WTC11 (cell line): ENCODE measurements around the gene STT3B. TPM values are rescaled to one million over a fixed set of nuclear protein-coding genes. Genes with fewer than 3 reads are reported as not detected.

ENCODE experiments used
- AR ChIP-seq: fragments of 250-450 bp; sonication (Bioruptor Pico); IDR thresholded peaks from 2 replicates; pipeline ENCODE4 v1.9.0; 2021; ENCODE audit warnings: mild to moderate bottlenecking
- E2F4 ChIP-seq: sonication (generic); formaldehyde crosslinking; IDR thresholded peaks from 2 replicates; pipeline ENCODE4 v1.8.1; 2022; ENCODE audit warnings: low read depth, mild to moderate bottlenecking, moderate library complexity, missing genetic modification reagents, borderline replicate concordance
- FOXP4 ChIP-seq: sonication (generic); formaldehyde crosslinking; IDR thresholded peaks from 2 replicates; pipeline ENCODE4 v1.8.0; 2022; ENCODE audit warnings: mild to moderate bottlenecking, missing genetic modification reagents
- HMGXB4 ChIP-seq: sonication (generic); formaldehyde crosslinking; IDR thresholded peaks from 2 replicates; pipeline ENCODE4 v1.8.1; 2023; ENCODE audit warnings: mild to moderate bottlenecking, moderate library complexity, missing genetic modification reagents
- NFYB ChIP-seq: sonication (generic); formaldehyde crosslinking; conservative IDR thresholded peaks from 2 replicates; pipeline ENCODE4 v1.8.0; 2022; ENCODE audit warnings: low read depth, missing genetic modification reagents
- NR3C1 ChIP-seq: sonication (generic); formaldehyde crosslinking; conservative IDR thresholded peaks from 2 replicates; pipeline ENCODE4 v1.8.1; 2023; ENCODE audit warnings: low read depth, mild to moderate bottlenecking, missing genetic modification reagents
- USF1 ChIP-seq: sonication (generic); formaldehyde crosslinking; IDR thresholded peaks from 2 replicates; pipeline ENCODE4 v1.8.0; 2022; ENCODE audit warnings: mild to moderate bottlenecking, missing genetic modification reagents
- ZNF281 ChIP-seq: sonication (generic); formaldehyde crosslinking; IDR thresholded peaks from 2 replicates; pipeline ENCODE4 v1.8.0; 2023; ENCODE audit warnings: mild to moderate bottlenecking, missing genetic modification reagents
- ZNF425 ChIP-seq: fragments of 250-450 bp; sonication (Bioruptor Pico); conservative IDR thresholded peaks from 2 replicates; pipeline ENCODE4 v1.9.0; 2021; ENCODE audit warnings: mild to moderate bottlenecking
- ZNF512 ChIP-seq: sonication (generic); formaldehyde crosslinking; IDR thresholded peaks from 2 replicates; pipeline ENCODE4 v1.8.1; 2022; ENCODE audit warnings: missing genetic modification reagents, borderline replicate concordance
- total RNA-seq: library from RNA; stranded (reverse); gene quantifications from 3 replicates; pipeline ENCODE4 v1.2.3, GENCODE V29; 2021

The STT3B gene
- total RNA-seq, 1 experiment from 2014 or later = 103 TPM

- TF ChIP-seq FOXP4 (no peak), AR (no peak), ZNF425 (CRISPR knock-in tag) (no peak), NR3C1 (no peak), ZNF512 (CRISPR knock-in tag) (no peak), ZNF281 (CRISPR knock-in tag) (no peak), USF1 (CRISPR knock-in tag) (no peak), E2F4 (CRISPR knock-in tag) (no peak), HMGXB4 (CRISPR knock-in tag) (no peak), NFYB (CRISPR knock-in tag) (no peak)
- TF ChIP-seq, all 79 proteins: peak for 0
These were observed 28.5 kb upstream of the STT3B start (continued) for GRCh38 chr3:31504230-31504629.
